Neural crest cell (in vitro differentiated cells): ENCODE data around the gene ZNF302. TPM values are rescaled to one million over a fixed set of nuclear protein-coding genes. Genes with fewer than 3 reads are reported as not detected.
"Not testable (repeated sequence)": the region's sequence is repeated elsewhere in the genome, so short reads cannot be mapped to it uniquely, and the experiment has no call there.

Experiments
- DNase-seq: peaks from one replicate; pipeline ENCODE4 v3.0.0; 2021; ENCODE audit warnings: low read depth, mixed read lengths, low spot score
- H3K27ac Mint-ChIP-seq: one replicate; pipeline ENCODE4 v1.8.0; 2021; ENCODE audit warnings: mild to moderate bottlenecking, mixed read lengths; ENCODE audit not compliant: unreplicated experiment
- H3K27me3 Mint-ChIP-seq: 2 replicates; pipeline ENCODE4 v1.8.0; 2021; ENCODE audit warnings: low read depth, mild to moderate bottlenecking, mixed read lengths
- H3K36me3 Mint-ChIP-seq: 2 replicates; pipeline ENCODE4 v1.8.0; 2021; ENCODE audit warnings: low read depth, mild to moderate bottlenecking, mixed read lengths
- H3K4me1 Mint-ChIP-seq: 2 replicates; pipeline ENCODE4 v1.8.0; 2021; ENCODE audit warnings: mixed read lengths
- H3K4me3 Mint-ChIP-seq: one replicate; pipeline ENCODE4 v1.8.0; 2021; ENCODE audit warnings: mild to moderate bottlenecking, mixed read lengths
- H3K9me3 Mint-ChIP-seq: 2 replicates; pipeline ENCODE4 v1.8.0; 2021; ENCODE audit warnings: mixed read lengths
- CTCF ChIP-seq: fragments of 200-600 bp; sonication (generic); conservative IDR thresholded peaks from 2 replicates; pipeline ENCODE4 v1.5.0; 2021; ENCODE audit warnings: antibody characterized with exemption, mild to moderate bottlenecking
- total RNA-seq: library from RNA; stranded (reverse); gene quantifications from 2 replicates; pipeline ENCODE4 v1.2.1, GENCODE V29; 2021

Gene ZNF302
- total RNA-seq, 1 donor from 2014 or later: 37.0 TPM

GRCh38 chr19:34661357-34661756 is 16.1 kb upstream of the ZNF302 start:
- H3K4me3 Mint-ChIP-seq: no peak overlapping the region
- DNase-seq: no peak
- H3K27ac Mint-ChIP-seq: no peak overlapping the region
- TF ChIP-seq CTCF: no peak
- H3K36me3 Mint-ChIP-seq: no peaks in the 10 kb centered on the region
- peaks cover 3% of the 10 kb centered on the region for H3K9me3 Mint-ChIP-seq
- no peaks in the 10 kb centered on the region for H3K4me1 Mint-ChIP-seq
- peaks cover 37% of the 10 kb centered on the region for H3K27me3 Mint-ChIP-seq

GRCh38 chr19:34662919-34663318 is 14.6 kb upstream of the ZNF302 start:
- no peak overlapping the region for H3K27ac Mint-ChIP-seq
- H3K9me3 Mint-ChIP-seq: peaks cover 3% of the 10 kb centered on the region
- peak; percentile 54 for TF ChIP-seq CTCF
- no peaks in the 10 kb centered on the region for H3K4me1 Mint-ChIP-seq
- H3K4me3 Mint-ChIP-seq: no peak overlapping the region
- H3K36me3 Mint-ChIP-seq: no peaks in the 10 kb centered on the region
- peaks cover 27% of the 10 kb centered on the region for H3K27me3 Mint-ChIP-seq
- no peak for DNase-seq

DNA sequence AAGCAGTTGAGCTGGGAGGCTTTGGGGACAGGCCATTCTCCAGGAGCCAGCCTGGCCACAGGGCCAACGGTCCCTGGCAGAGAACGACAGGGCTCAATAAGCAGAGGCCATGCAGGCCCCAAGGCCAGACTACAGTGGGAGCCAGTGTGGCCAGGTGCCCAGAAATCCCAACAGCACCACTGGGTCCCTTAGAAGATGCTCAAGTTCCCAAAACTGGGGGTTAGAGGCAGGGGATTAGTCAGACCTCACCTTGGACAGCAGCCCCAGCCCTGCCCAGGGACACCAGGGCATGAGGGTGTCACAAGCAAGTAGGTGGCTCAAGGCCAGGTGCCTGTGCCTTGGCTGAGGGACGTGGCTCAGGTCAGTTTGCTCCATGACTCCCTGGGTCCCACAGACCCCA is 13.3 kb upstream of the ZNF302 start:
- Mint-ChIP-seq H3K36me3 (no peaks in the 10 kb centered on the region), H3K27ac (no peak overlapping the region), H3K4me1 (no peaks in the 10 kb centered on the region), H3K27me3 (peaks cover 14% of the 10 kb centered on the region), H3K9me3 (peaks cover 3% of the 10 kb centered on the region), H3K4me3 (no peak overlapping the region)
- no peak for TF ChIP-seq CTCF
- no peak for DNase-seq

DNA sequence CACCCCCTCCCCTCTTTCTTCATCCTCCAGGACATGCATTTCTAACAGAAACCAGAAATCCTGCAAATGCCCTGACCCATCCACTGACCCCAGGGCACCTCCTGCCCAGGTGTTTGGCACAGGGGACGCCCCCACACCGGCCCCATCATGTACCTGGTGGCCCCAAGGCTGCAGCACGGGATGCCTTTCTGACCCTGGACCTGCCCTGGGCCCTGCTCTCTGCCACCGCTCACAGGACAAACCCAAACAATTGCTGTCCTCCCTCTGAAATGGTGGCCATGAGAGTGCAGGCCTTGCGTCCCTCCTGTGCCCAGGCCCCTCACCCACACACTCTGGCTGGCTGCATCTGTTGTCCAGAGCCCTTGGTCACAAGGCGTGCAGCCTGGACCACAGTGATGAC is 12.6 kb upstream of the ZNF302 start:
- TF ChIP-seq CTCF: no peak
- H3K27ac Mint-ChIP-seq: no peak overlapping the region

GRCh38 chr19:34665275-34665674 is 12.2 kb upstream of the ZNF302 start:
- H3K27ac Mint-ChIP-seq: peak overlapping the region; percentile 27
- H3K27me3 Mint-ChIP-seq, H3K4me1 Mint-ChIP-seq, H3K9me3 Mint-ChIP-seq, H3K4me3 Mint-ChIP-seq, DNase-seq, H3K36me3 Mint-ChIP-seq: not testable (repeated sequence)

More for the DNA sequence above, 12.6 kb upstream of the ZNF302 start:
- Mint-ChIP-seq H3K4me3 (no peak overlapping the region), H3K9me3 (peaks cover 4% of the 10 kb centered on the region), H3K4me1 (no peaks in the 10 kb centered on the region), H3K27me3 (peaks cover 7% of the 10 kb centered on the region), H3K36me3 (no peaks in the 10 kb centered on the region)
- no peak for DNase-seq

GRCh38 chr19:34666200-34666957 is 11.1 kb upstream of the ZNF302 start:
- H3K4me3 Mint-ChIP-seq: no peak overlapping the region
- H3K27ac Mint-ChIP-seq: peak overlapping the region; percentile 75
- peaks cover 5% of the 10 kb centered on the region for H3K9me3 Mint-ChIP-seq
- peaks cover 3% of the 10 kb centered on the region for H3K27me3 Mint-ChIP-seq
- H3K4me1 Mint-ChIP-seq: no peaks in the 10 kb centered on the region
- no peak for TF ChIP-seq CTCF
- DNase-seq: no peak
- no peaks in the 10 kb centered on the region for H3K36me3 Mint-ChIP-seq
